Measurements from ENCODE around the gene CEP131.

The CEP131 gene

DNA sequence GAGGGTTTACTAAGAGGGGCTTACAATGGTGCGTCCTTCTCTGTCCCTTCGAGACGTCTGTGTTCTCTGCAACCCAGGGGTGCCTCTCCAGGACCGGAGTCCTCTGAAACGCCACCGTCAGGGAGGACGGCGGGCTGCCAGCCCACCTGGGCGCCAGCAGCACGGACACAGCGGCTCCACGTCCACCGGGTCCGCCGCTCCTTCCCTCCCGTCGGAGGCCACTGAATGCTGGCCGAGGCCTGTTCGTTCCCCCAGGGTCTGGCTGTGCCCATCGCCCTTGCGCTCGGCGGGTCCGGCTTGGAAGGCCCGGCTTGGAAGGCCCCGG is 15.7 kb upstream of the CEP131 start (continued):
- TF ChIP-seq ZNF843 (tag by site-specific recombination; IDR thresholded peaks at IDR 0.05) (no peak), ZNF366 (tag by site-specific recombination; conservative IDR thresholded peaks at IDR 0.05) (no peak), ZNF571 (tag by site-specific recombination; IDR thresholded peaks at IDR 0.05) (no peak), ZNF629 (tag by site-specific recombination; IDR thresholded peaks at IDR 0.05) (no peak)
- TF ChIP-seq, protein P1, sequence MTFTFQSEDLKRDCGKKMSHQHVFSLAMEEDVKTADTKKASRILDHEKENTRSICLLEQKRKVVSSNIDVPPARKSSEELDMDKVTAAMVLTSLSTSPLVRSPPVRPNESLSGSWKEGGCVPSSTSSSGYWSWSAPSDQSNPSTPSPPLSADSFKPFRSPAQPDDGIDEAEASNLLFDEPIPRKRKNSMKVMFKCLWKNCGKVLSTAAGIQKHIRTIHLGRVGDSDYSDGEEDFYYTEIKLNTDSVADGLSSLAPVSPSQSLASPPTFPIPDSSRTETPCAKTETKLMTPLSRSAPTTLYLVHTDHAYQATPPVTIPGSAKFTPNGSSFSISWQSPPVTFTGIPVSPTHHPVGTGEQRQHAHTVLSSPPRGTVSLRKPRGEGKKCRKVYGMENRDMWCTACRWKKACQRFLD (tag by site-specific recombination; IDR thresholded peaks at IDR 0.05): no peak
- TF ChIP-seq, protein P2, sequence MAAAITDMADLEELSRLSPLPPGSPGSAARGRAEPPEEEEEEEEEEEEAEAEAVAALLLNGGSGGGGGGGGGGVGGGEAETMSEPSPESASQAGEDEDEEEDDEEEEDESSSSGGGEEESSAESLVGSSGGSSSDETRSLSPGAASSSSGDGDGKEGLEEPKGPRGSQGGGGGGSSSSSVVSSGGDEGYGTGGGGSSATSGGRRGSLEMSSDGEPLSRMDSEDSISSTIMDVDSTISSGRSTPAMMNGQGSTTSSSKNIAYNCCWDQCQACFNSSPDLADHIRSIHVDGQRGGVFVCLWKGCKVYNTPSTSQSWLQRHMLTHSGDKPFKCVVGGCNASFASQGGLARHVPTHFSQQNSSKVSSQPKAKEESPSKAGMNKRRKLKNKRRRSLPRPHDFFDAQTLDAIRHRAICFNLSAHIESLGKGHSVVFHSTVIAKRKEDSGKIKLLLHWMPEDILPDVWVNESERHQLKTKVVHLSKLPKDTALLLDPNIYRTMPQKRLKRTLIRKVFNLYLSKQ (tag by site-specific recombination; IDR thresholded peaks at IDR 0.05; ENCODE audit: borderline replicate concordance): no peak
- TF ChIP-seq, protein P3, sequence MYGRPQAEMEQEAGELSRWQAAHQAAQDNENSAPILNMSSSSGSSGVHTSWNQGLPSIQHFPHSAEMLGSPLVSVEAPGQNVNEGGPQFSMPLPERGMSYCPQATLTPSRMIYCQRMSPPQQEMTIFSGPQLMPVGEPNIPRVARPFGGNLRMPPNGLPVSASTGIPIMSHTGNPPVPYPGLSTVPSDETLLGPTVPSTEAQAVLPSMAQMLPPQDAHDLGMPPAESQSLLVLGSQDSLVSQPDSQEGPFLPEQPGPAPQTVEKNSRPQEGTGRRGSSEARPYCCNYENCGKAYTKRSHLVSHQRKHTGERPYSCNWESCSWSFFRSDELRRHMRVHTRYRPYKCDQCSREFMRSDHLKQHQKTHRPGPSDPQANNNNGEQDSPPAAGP (tag by site-specific recombination; IDR thresholded peaks at IDR 0.05): no peak

DNA sequence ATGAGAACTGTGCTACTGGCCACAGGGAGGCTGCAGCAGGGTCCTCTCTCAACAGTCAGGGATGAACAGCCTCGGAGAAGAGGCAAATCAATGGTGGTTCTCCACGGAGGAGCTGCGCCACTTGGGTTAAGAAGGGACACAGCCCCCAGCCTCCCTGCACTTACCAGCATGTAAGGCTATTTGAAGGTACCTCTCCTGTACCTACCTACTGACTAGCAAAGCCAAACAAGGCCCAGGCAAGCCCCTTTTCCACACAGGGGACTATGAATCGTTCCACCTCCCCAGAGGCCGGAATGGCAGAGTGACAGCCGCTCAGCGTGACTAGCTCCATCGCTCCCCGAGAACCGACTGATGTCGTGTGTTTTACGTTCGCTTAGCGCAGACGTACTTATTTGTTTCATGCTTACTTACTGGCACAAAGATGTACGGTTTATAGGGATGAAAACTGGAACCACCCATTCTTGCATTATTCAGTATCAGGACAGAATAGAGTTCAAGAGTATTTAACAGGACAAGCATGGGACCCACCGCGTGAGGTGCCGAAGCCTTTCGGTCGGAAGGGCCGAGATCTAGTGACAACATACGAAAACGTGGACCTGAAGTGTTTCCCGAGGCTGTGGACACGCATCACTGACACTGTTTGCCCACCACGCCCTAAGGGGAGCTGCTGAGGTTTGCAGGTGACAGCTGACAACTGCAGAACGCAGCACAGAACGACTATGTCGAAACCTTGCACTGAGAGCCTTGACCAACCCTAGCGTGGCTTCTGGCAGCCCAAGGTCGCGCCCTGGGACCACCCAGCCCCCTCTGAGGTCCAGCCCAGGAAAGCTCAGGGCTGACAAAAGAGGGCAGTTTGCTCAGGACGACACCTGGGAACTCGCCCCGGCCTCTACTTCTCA is 15.1 kb upstream of the CEP131 start:
- H3K36me3 ChIP-seq (ENCODE audit: control insufficient read depth in 2 of 2, insufficient read depth in 1 of 2, low read length in 2 of 2): peaks cover 0 to 46% of the 10 kb centered on the region in 2 experiments; a peak in 2 of 3 replicates
- CTCF ChIA-PET: interaction anchor here (0.8 to 5.2 kb wide), 6 partner anchors 17 to 140 kb away, joined by 3 to 42 read pairs (median 5); no protein-coding TSS in a partner anchor
- peak overlapping the region; percentile 58; the same call in 1 of the 2 replicates for H3K27ac ChIP-seq (ENCODE audit: extremely low read depth, low read depth, low read length)
- TF ChIP-seq SP7 (tag by site-specific recombination; IDR thresholded peaks at IDR 0.05) (no peak), ZIC2 (tag by site-specific recombination; IDR thresholded peaks at IDR 0.05) (no peak), KLF1 (tag by site-specific recombination; IDR thresholded peaks at IDR 0.05) (peak; percentile 61; the same call in 1 of the 2 replicates)
- no peaks in the 10 kb centered on the region for H3K9me3 ChIP-seq (ENCODE audit: control insufficient read depth, insufficient read depth, low read depth, low read length)
- POLR2A ChIA-PET: interaction anchor here (0.9 to 3.1 kb wide), 10 partner anchors 11 to 472 kb away, joined by 3 to 55 read pairs (median 6); partner anchors contain the start of genes BAHCC1 and CEP131
- peaks cover 8% of the 10 kb centered on the region for H3K4me1 ChIP-seq (ENCODE audit: control insufficient read depth, insufficient read depth, low read length)
- peak overlapping the region; percentile 80 for H3K4me3 ChIP-seq (ENCODE audit: low read depth, low read length)

DNA sequence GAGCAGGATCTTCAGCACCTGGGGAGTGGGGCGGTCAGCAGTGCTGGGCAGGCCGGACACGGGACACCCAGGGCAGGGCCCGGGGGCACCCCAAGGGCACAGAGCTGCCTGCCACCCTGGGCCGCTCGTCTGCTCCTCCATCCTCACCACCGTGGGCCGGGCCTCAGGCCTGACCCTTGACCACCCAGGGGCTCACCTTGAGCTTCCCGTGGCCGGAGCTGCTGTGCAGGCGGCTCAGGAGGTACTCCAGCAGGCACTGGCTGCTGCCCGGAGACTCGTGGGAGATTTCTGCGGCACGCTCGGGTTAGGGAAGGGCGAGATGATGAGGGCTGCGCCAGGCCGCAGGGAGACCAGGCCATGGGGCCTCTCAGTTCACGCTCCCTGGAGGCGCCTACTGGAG is 14.0 kb upstream of the CEP131 start:
- H3K27ac ChIP-seq (ENCODE audit: extremely low read depth, low read depth, low read length): no peak overlapping the region
- H3K4me3 ChIP-seq (ENCODE audit: low read depth, low read length): no peak overlapping the region
- ChIA-PET POLR2A (interaction anchor here (3.1 kb wide), 1 partner anchor 14 kb away, joined by 55 read pairs; the partner anchor contains the start of gene CEP131), CTCF (interaction anchor here (0.6 kb wide), 1 partner anchor 107 kb away, joined by 5 read pairs; no protein-coding TSS in a partner anchor)
- TF ChIP-seq MEIS1 (CRISPR knock-in tag; IDR thresholded peaks at IDR 0.05; ENCODE audit: borderline replicate concordance) (no peak), ZNF221 (tag by site-specific recombination; IDR thresholded peaks at IDR 0.05; ENCODE audit: borderline replicate concordance) (no peak), ZNF76 (tag by site-specific recombination; IDR thresholded peaks at IDR 0.05; ENCODE audit: borderline replicate concordance, low read depth) (no peak), ZNF785 (tag by site-specific recombination; IDR thresholded peaks at IDR 0.05) (no peak), ZNF391 (tag by site-specific recombination; IDR thresholded peaks at IDR 0.05; ENCODE audit: borderline replicate concordance, low read depth) (no peak), ZNF202 (tag by site-specific recombination; IDR thresholded peaks at IDR 0.05; ENCODE audit: borderline replicate concordance) (no peak), ZNF626 (tag by site-specific recombination; IDR thresholded peaks at IDR 0.05) (no peak), ZNF792 (tag by site-specific recombination; IDR thresholded peaks at IDR 0.05) (no peak)
- H3K4me1 ChIP-seq (ENCODE audit: control insufficient read depth, insufficient read depth, low read length): peaks cover 8% of the 10 kb centered on the region
- peaks cover 0 to 48% of the 10 kb centered on the region in 2 experiments; a peak in 2 of 3 replicates for H3K36me3 ChIP-seq (ENCODE audit: control insufficient read depth in 2 of 2, insufficient read depth in 1 of 2, low read length in 2 of 2)
- H3K9me3 ChIP-seq (ENCODE audit: control insufficient read depth, insufficient read depth, low read depth, low read length): no peaks in the 10 kb centered on the region
